ENCODE data around the gene CELA3B. TPM values are rescaled to one million over a fixed set of nuclear protein-coding genes. Genes with fewer than 3 reads are reported as not detected.

Gene CELA3B
- total RNA-seq = not detected in 2 replicates

GRCh38 chr1:21976703-21977239, at the start of gene CELA3B:
CELA3B (plus strand) TSS chr1:21977022; CDS start chr1:21977040, 18 bp downstream.

GRCh38 chr1:21937034-21937371, 39.8 kb upstream of the CELA3B start, which contains the start of gene HSPG2:
HSPG2 (minus strand) TSS chr1:21937310; CDS start chr1:21937217, 93 bp downstream.

GRCh38 chr1:22001409-22001808, 24.6 kb downstream of the CELA3B start, which contains the start of gene CELA3A:
CELA3A (plus strand) TSS chr1:22001657; CDS start chr1:22001675, 18 bp downstream.

Other genes with a start within 250 kb of the CELA3B start
- 13.1 and 16.8 TPM in 2 replicates for gene USP48, start 193.9 kb upstream of the CELA3B start, total RNA-seq
- under 0.01 TPM in 2 replicates for gene LDLRAD2, start 164.8 kb upstream of the CELA3B start, total RNA-seq
- 34.0 and 41.5 TPM in 2 replicates for gene HSPG2, start 39.7 kb upstream of the CELA3B start, total RNA-seq
- gene CELA3A, start 24.6 kb downstream of the CELA3B start, total RNA-seq = not detected in 2 replicates
- gene CDC42, start 75.7 kb downstream of the CELA3B start, total RNA-seq = 276 and 283 TPM in 2 replicates
- not detected in 2 replicates for gene WNT4, start 166.1 kb downstream of the CELA3B start, total RNA-seq

All from bronchus fibroblast of lung (primary cell).